ENCODE measurements around the gene PRDM16.

Gene PRDM16

GRCh38 chr1:3219791-3220467, 150.9 kb downstream of the PRDM16 start:
- H3K4me3 ChIP-seq (replicated peaks; ENCODE audit: low read depth, low read length), result no peak overlapping the region
- no peaks in the 10 kb centered on the region; the same call in 1 of the 2 replicates for H3K27me3 ChIP-seq (replicated peaks; ENCODE audit: control insufficient read depth, insufficient read depth, low read length)
- H3K36me3 ChIP-seq (ENCODE audit: control insufficient read depth, insufficient read depth, low read length), result no peaks in the 10 kb centered on the region
- TF ChIP-seq CTCF (IDR thresholded peaks at IDR 0.05; ENCODE audit: insufficient read depth, low read length, poor library complexity, severe bottlenecking), result no peak
- DNase-seq (ENCODE audit: extremely low read depth, insufficient read length), result no peak

GRCh38 chr1:3221112-3222041, 152.4 kb downstream of the PRDM16 start:
- DNase-seq (ENCODE audit: extremely low read depth, insufficient read length), result no peak
- Histone ChIP-seq H3K36me3 (ENCODE audit: control insufficient read depth, insufficient read depth, low read length) (no peaks in the 10 kb centered on the region), H3K4me3 (replicated peaks; ENCODE audit: low read depth, low read length) (no peak overlapping the region), H3K27me3 (replicated peaks; ENCODE audit: control insufficient read depth, insufficient read depth, low read length) (no peaks in the 10 kb centered on the region; the same call in 1 of the 2 replicates)
- no peak for TF ChIP-seq CTCF (IDR thresholded peaks at IDR 0.05; ENCODE audit: insufficient read depth, low read length, poor library complexity, severe bottlenecking)

GRCh38 chr1:3222042-3222692, 153.2 kb downstream of the PRDM16 start:
- no peak overlapping the region for H3K4me3 ChIP-seq (replicated peaks; ENCODE audit: low read depth, low read length)
- no peaks in the 10 kb centered on the region; the same call in 1 of the 2 replicates for H3K27me3 ChIP-seq (replicated peaks; ENCODE audit: control insufficient read depth, insufficient read depth, low read length)

GRCh38 chr1:3225661-3226060, 156.7 kb downstream of the PRDM16 start:
- TF ChIP-seq CTCF (IDR thresholded peaks at IDR 0.05; ENCODE audit: insufficient read depth, low read length, poor library complexity, severe bottlenecking), result no peak
- H3K4me3 ChIP-seq (replicated peaks; ENCODE audit: low read depth, low read length), result no peak overlapping the region
- H3K36me3 ChIP-seq (ENCODE audit: control insufficient read depth, insufficient read depth, low read length), result no peaks in the 10 kb centered on the region

More at GRCh38 chr1:3222042-3222692, 153.2 kb downstream of the PRDM16 start:
- no peak for TF ChIP-seq CTCF (IDR thresholded peaks at IDR 0.05; ENCODE audit: insufficient read depth, low read length, poor library complexity, severe bottlenecking)
- no peak for DNase-seq (ENCODE audit: extremely low read depth, insufficient read length)
- H3K36me3 ChIP-seq (ENCODE audit: control insufficient read depth, insufficient read depth, low read length), result no peaks in the 10 kb centered on the region

GRCh38 chr1:3226191-3226590, 157.2 kb downstream of the PRDM16 start:
- Histone ChIP-seq H3K36me3 (ENCODE audit: control insufficient read depth, insufficient read depth, low read length) (no peaks in the 10 kb centered on the region), H3K4me3 (replicated peaks; ENCODE audit: low read depth, low read length) (no peak overlapping the region), H3K27me3 (replicated peaks; ENCODE audit: control insufficient read depth, insufficient read depth, low read length) (no peaks in the 10 kb centered on the region; the same call in 1 of the 2 replicates)
- TF ChIP-seq CTCF (IDR thresholded peaks at IDR 0.05; ENCODE audit: insufficient read depth, low read length, poor library complexity, severe bottlenecking), result no peak
- no peak for DNase-seq (ENCODE audit: extremely low read depth, insufficient read length)

More at GRCh38 chr1:3225661-3226060, 156.7 kb downstream of the PRDM16 start:
- DNase-seq (ENCODE audit: extremely low read depth, insufficient read length), result no peak
- no peaks in the 10 kb centered on the region; the same call in 1 of the 2 replicates for H3K27me3 ChIP-seq (replicated peaks; ENCODE audit: control insufficient read depth, insufficient read depth, low read length)

Measured in GM06990 (cell line).